ENCODE measurements around the gene EDC3. TPM values are rescaled to one million over a fixed set of nuclear protein-coding genes. Genes with fewer than 3 reads are reported as not detected.

EDC3 gene
- total RNA-seq, 2 donors from 2014 or later, result 11.5 to 16.2 TPM

DNA sequence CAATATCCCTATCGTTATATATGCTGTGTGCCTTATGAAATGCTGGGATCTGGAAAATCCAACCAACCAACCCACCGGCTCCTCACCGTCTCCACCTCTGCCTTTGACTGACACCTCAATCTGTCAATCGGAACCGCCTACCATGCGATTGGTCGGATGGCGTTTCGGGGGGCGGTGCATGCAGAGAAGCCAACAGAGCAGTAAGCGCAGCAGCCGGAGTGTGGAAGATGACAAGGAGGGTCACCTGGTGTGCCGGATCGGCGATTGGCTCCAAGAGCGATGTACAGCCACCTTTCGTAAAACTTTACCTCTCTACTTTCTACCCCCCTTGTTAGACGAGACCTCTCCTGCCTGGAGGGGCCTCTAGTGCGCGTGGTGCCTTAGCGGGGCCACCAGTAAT lies 73.9 kb downstream of the EDC3 start:
- no peaks in the 10 kb centered on the region for H3K27me3 ChIP-seq (replicated peaks; ENCODE audit: insufficient read depth)
- peaks cover 9 to 37% of the 10 kb centered on the region in 2 donors for H3K4me1 ChIP-seq (ENCODE audit: control insufficient read depth in 1 of 2, low read depth in 2 of 2)
- H3K9me3 ChIP-seq, result no peaks in the 10 kb centered on the region
- no peak for ATAC-seq (ENCODE audit: insufficient number of reproducible peaks, low FRiP score, low read depth)
- no peak for DNase-seq (ENCODE audit: low spot score)
- no peak overlapping the region for H3K4me3 ChIP-seq
- peaks cover 72% of the 10 kb centered on the region for H3K36me3 ChIP-seq
- H3K27ac ChIP-seq, result no peak overlapping the region
- TF ChIP-seq, protein P1, sequence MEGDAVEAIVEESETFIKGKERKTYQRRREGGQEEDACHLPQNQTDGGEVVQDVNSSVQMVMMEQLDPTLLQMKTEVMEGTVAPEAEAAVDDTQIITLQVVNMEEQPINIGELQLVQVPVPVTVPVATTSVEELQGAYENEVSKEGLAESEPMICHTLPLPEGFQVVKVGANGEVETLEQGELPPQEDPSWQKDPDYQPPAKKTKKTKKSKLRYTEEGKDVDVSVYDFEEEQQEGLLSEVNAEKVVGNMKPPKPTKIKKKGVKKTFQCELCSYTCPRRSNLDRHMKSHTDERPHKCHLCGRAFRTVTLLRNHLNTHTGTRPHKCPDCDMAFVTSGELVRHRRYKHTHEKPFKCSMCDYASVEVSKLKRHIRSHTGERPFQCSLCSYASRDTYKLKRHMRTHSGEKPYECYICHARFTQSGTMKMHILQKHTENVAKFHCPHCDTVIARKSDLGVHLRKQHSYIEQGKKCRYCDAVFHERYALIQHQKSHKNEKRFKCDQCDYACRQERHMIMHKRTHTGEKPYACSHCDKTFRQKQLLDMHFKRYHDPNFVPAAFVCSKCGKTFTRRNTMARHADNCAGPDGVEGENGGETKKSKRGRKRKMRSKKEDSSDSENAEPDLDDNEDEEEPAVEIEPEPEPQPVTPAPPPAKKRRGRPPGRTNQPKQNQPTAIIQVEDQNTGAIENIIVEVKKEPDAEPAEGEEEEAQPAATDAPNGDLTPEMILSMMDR (IDR thresholded peaks at IDR 0.05), result no peak

DNA sequence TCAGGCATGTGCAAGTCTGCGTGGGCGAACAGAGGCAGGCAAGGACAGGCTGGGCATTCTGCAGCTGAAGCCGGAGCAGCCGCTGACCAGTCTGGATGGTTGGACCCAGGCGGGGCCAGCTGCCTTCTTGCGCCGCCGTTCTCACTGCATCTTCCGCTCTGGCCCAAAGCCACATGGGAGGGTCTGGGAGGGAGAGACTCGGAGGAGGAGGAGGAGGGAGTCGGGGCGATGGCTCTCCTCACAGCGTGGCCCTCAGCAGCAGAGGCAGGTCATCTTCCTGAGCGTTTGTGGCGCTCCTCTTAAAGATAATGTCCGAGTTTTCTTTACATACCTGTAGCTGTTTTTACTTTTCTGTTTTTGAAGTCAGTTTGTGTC lies 74.3 kb downstream of the EDC3 start:
- peaks cover 11 to 41% of the 10 kb centered on the region in 2 donors for H3K4me1 ChIP-seq (ENCODE audit: control insufficient read depth in 1 of 2, low read depth in 2 of 2)
- H3K9me3 ChIP-seq, result no peaks in the 10 kb centered on the region
- TF ChIP-seq, protein P1 (IDR thresholded peaks at IDR 0.05), result no peak
- peaks cover 69% of the 10 kb centered on the region for H3K36me3 ChIP-seq
- no peaks in the 10 kb centered on the region for H3K27me3 ChIP-seq (replicated peaks; ENCODE audit: insufficient read depth)
- H3K4me3 ChIP-seq, result no peak overlapping the region
- ATAC-seq (ENCODE audit: insufficient number of reproducible peaks, low FRiP score, low read depth), result no peak
- no peak for DNase-seq (ENCODE audit: low spot score)
- H3K27ac ChIP-seq, result no peak overlapping the region

DNA sequence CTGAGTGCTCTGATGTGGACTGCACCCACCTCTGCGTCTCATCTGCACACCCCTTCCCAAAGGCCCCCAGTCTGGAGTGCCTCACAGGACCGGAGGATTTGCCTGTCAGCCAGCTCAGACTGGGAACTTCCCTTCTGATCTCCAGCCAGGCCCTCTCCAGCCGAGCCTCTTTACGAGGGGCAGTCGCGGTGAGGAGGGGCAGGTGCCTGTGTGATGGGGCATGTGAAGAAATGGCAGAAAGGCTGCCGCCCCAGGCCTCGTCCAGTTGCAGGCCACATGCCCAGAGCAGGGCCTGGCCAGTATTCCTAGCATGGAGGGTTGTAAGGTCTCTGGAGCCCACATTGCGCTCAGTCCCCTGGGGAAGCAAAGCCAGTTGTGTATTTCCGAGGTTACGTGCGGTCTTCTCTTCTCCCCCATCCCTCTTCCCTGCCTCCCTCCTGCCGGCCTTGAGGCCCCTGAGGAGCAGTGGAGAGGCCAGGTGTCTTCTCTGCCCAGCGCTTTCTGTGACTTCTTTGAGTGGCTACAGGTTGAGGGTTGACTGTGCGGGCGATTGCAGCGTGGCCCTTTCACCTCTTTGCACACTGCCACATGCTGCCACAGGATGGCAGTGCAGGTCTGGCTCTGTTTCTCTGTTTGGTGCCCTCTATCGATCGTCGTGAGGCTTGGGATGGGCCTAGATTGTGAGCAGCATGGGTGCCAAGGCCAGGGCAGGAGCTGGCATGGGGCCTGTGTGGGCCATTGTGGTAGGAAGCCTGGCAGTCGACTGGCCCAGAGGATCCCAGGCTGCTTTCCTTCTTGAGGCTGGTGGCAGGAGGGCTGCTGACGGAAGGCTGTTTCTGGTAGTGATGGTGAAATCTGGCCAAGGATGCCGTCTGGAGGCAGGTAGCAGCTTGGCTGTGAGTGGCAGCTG lies 74.9 kb downstream of the EDC3 start:
- H3K27ac ChIP-seq, result no peak overlapping the region
- H3K36me3 ChIP-seq, result peaks cover 62% of the 10 kb centered on the region
- H3K27me3 ChIP-seq (replicated peaks; ENCODE audit: insufficient read depth), result no peaks in the 10 kb centered on the region
- ATAC-seq (ENCODE audit: insufficient number of reproducible peaks, low FRiP score, low read depth) (no peak), DNase-seq (ENCODE audit: low spot score) (peak; percentile 17)
- TF ChIP-seq, protein P1 (IDR thresholded peaks at IDR 0.05), result peak; percentile 55
- no peaks in the 10 kb centered on the region for H3K9me3 ChIP-seq
- peaks cover 11 to 42% of the 10 kb centered on the region in 2 donors for H3K4me1 ChIP-seq (ENCODE audit: control insufficient read depth in 1 of 2, low read depth in 2 of 2)
- H3K4me3 ChIP-seq, result no peak overlapping the region

DNA sequence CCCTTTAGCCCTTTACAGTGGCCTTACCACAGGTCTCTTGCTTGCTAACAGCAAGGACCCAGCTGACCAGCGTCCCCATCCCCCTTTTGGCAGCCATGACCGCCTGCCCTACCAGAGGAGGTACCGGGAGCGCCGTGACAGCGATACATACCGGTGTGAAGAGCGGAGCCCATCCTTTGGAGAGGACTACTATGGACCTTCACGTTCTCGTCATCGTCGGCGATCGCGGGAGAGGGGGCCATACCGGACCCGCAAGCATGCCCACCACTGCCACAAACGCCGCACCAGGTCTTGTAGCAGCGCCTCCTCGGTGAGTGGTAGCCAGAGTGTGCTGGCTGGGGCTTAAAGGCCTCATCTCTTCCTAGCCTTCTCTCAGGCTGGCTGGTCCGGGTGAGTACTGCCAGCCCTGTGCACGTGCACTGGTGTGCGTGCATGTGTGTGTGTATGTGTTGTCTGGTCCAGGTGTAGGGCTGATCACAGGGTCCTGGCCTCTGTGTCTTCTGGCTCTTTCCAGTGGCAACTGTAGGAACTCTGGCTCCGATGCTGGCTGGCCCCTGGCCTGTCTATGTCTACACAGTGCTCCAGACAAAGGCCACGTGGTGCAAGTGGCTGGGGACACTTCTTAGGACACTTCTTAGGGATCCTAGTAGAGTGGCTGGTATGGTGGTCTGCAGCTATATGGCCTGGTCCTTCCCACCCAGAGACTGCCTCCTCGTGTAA lies 75.7 kb downstream of the EDC3 start:
- TF ChIP-seq, protein P1 (IDR thresholded peaks at IDR 0.05), result no peak
- Histone ChIP-seq H3K4me1 (ENCODE audit: control insufficient read depth in 1 of 2, low read depth in 2 of 2) (peaks cover 11 to 42% of the 10 kb centered on the region in 2 donors), H3K4me3 (no peak overlapping the region), H3K27me3 (replicated peaks; ENCODE audit: insufficient read depth) (no peaks in the 10 kb centered on the region), H3K36me3 (peaks cover 54% of the 10 kb centered on the region), H3K27ac (no peak overlapping the region), H3K9me3 (no peaks in the 10 kb centered on the region)
- DNase-seq (ENCODE audit: low spot score) (no peak), ATAC-seq (ENCODE audit: insufficient number of reproducible peaks, low FRiP score, low read depth) (no peak)
